GM21529 (cell line): Measurements from ENCODE around the gene ENKUR.

Source experiments
- ATAC-seq: cut with Tn5 transposase; IDR thresholded peaks from one replicate; pipeline ENCODE4 v1.9.1; 2021; ENCODE audit not compliant: unreplicated experiment

Gene ENKUR

GRCh38 chr10:25015828-25016375 lies at the start of gene ENKUR:
Gene ENKUR, minus strand, starts transcription at chr10:25016158. Its CDS starts 222 bp downstream, at chr10:25015936.
- peak; percentile 61 for ATAC-seq

GRCh38 chr10:25064401-25064800 lies 48.4 kb upstream of the ENKUR start:
- no peak for ATAC-seq

GRCh38 chr10:25063644-25064043 lies 47.7 kb upstream of the ENKUR start:
- no peak for ATAC-seq

- ATAC-seq, result no peak
Measured at GRCh38 chr10:25063157-25063556, 47.2 kb upstream of the ENKUR start.

- no peak for ATAC-seq
Measured at GRCh38 chr10:25061711-25062449, 45.9 kb upstream of the ENKUR start.

GRCh38 chr10:25061125-25061524 lies 45.2 kb upstream of the ENKUR start:
- ATAC-seq, result no peak

GRCh38 chr10:25059990-25060389 lies 44.0 kb upstream of the ENKUR start:
- no peak for ATAC-seq

GRCh38 chr10:25057886-25058285 lies 41.9 kb upstream of the ENKUR start:
- no peak for ATAC-seq

- no peak for ATAC-seq
Measured at GRCh38 chr10:25056726-25057125, 40.8 kb upstream of the ENKUR start.

- ATAC-seq, result no peak
Measured at GRCh38 chr10:25052012-25052411, 36.1 kb upstream of the ENKUR start.

GRCh38 chr10:25050402-25050801 lies 34.4 kb upstream of the ENKUR start:
- no peak for ATAC-seq

- ATAC-seq, result no peak
Measured at GRCh38 chr10:25049966-25050365, 34.0 kb upstream of the ENKUR start.

GRCh38 chr10:25048450-25048849 lies 32.5 kb upstream of the ENKUR start:
- ATAC-seq, result no peak

GRCh38 chr10:25047591-25048301 lies 31.8 kb upstream of the ENKUR start:
- ATAC-seq, result no peak

- ATAC-seq, result no peak
Measured at GRCh38 chr10:25047088-25047487, 31.1 kb upstream of the ENKUR start.

GRCh38 chr10:25046641-25047040 lies 30.7 kb upstream of the ENKUR start:
- no peak for ATAC-seq

- no peak for ATAC-seq
Measured at GRCh38 chr10:25039531-25039930, 23.6 kb upstream of the ENKUR start.

GRCh38 chr10:25038325-25038724 lies 22.4 kb upstream of the ENKUR start:
- no peak for ATAC-seq

- ATAC-seq, result peak; percentile 69
Measured at GRCh38 chr10:25036381-25036780, 20.4 kb upstream of the ENKUR start.

GRCh38 chr10:25029519-25029918 lies 13.6 kb upstream of the ENKUR start:
- no peak for ATAC-seq

GRCh38 chr10:25028711-25029110 lies 12.8 kb upstream of the ENKUR start:
- ATAC-seq, result no peak

GRCh38 chr10:25026463-25026862 lies 10.5 kb upstream of the ENKUR start:
- ATAC-seq, result no peak
